Bronchial epithelial cell (primary cell): ENCODE data around the gene KREMEN2. TPM values are rescaled to one million over a fixed set of nuclear protein-coding genes. Genes with fewer than 3 reads are reported as not detected.
"Not testable (repeated sequence)": the region's sequence is repeated elsewhere in the genome, so short reads cannot be mapped to it uniquely, and the experiment has no call there.

ENCODE experiments used
- DNase-seq: peaks from one replicate; pipeline ENCODE4 v3.0.0-alpha.2; 2010; ENCODE audit warnings: low read depth
- FAIRE-seq: peaks from 2 replicates; lab custom pipeline; 2011; peaks lifted over from hg19 to GRCh38; lab: Jason Lieb, UNC
- H3K27me3 ChIP-seq: 2 replicates; pipeline ENCODE4 v1.5.1; 2011; ENCODE audit warnings: low read length; ENCODE audit not compliant: control insufficient read depth, insufficient read depth
- H3K36me3 ChIP-seq: 2 replicates; pipeline ENCODE4 v1.5.1; 2011; ENCODE audit warnings: low read length; ENCODE audit not compliant: control insufficient read depth, insufficient read depth
- H3K4me3 ChIP-seq: 2 replicates; pipeline ENCODE4 v1.5.1; 2011; ENCODE audit warnings: mild to moderate bottlenecking, low read depth, low read length, control low read depth
- CTCF ChIP-seq: IDR thresholded peaks from 2 replicates; pipeline ENCODE4 v1.5.1; 2011; ENCODE audit warnings: mild to moderate bottlenecking, moderate library complexity, low read length, control low read depth, inconsistent platforms; ENCODE audit not compliant: insufficient read depth, severe bottlenecking
- total RNA-seq: library from RNA; depleted of rRNA; stranded (reverse); fragments of >200 nt; gene quantifications from 2 replicates; pipeline ENCODE4 v1.2.1, GENCODE V29; 2014

The KREMEN2 gene
- total RNA-seq, 1 donor from 2014 or later, result 1.1 TPM

GRCh38 chr16:2936436-2937011, 27.6 kb upstream of the KREMEN2 start:
- peaks cover 46% of the 10 kb centered on the region for H3K36me3 ChIP-seq
- DNase-seq (no peak), FAIRE-seq (no peak)

GRCh38 chr16:2937170-2937569, 26.9 kb upstream of the KREMEN2 start:
- H3K27me3 ChIP-seq, result no peaks in the 10 kb centered on the region
- H3K36me3 ChIP-seq, result peaks cover 48% of the 10 kb centered on the region
- no peak overlapping the region for H3K4me3 ChIP-seq
- no peak for TF ChIP-seq CTCF
- FAIRE-seq (no peak), DNase-seq (no peak)

More at GRCh38 chr16:2936436-2937011, 27.6 kb upstream of the KREMEN2 start:
- no peak overlapping the region for H3K4me3 ChIP-seq
- no peaks in the 10 kb centered on the region for H3K27me3 ChIP-seq
- no peak for TF ChIP-seq CTCF

- no peak for TF ChIP-seq CTCF
These were observed 25.9 kb upstream of the KREMEN2 start for GRCh38 chr16:2938206-2938605.

GRCh38 chr16:2939968-2940367, 24.1 kb upstream of the KREMEN2 start:
- Histone ChIP-seq H3K36me3 (peaks cover 43% of the 10 kb centered on the region), H3K4me3 (no peak overlapping the region), H3K27me3 (no peaks in the 10 kb centered on the region)
- no peak for FAIRE-seq
- DNase-seq, result no peak
- TF ChIP-seq CTCF, result no peak

More at GRCh38 chr16:2938206-2938605, 25.9 kb upstream of the KREMEN2 start:
- Histone ChIP-seq H3K36me3 (peaks cover 48% of the 10 kb centered on the region), H3K4me3 (no peak overlapping the region), H3K27me3 (no peaks in the 10 kb centered on the region)
- DNase-seq, result no peak
- FAIRE-seq, result no peak

- H3K4me3 ChIP-seq, result no peak overlapping the region
- FAIRE-seq (no peak), DNase-seq (no peak)
- TF ChIP-seq CTCF, result no peak
- H3K27me3 ChIP-seq, result no peaks in the 10 kb centered on the region
- H3K36me3 ChIP-seq, result peaks cover 33% of the 10 kb centered on the region
These were observed 22.0 kb upstream of the KREMEN2 start for GRCh38 chr16:2942045-2942444.

GRCh38 chr16:2943716-2944115, 20.4 kb upstream of the KREMEN2 start:
- DNase-seq, H3K4me3 ChIP-seq, FAIRE-seq, H3K27me3 ChIP-seq: not testable (repeated sequence)
- peaks cover 22% of the 10 kb centered on the region for H3K36me3 ChIP-seq
